Measurements from ENCODE around the gene N4BP2. TPM values are rescaled to one million over a fixed set of nuclear protein-coding genes. Genes with fewer than 3 reads are reported as not detected.

N4BP2 gene
- total RNA-seq, 1 experiment from 2014 or later, result 7.8 TPM

GRCh38 chr4:40199999-40200874 is 143.6 kb downstream of the N4BP2 start:
- Histone ChIP-seq H3K4me2 (0 out of 2 replicates have a peak overlapping the region, but pooled peaks have one; percentile 11), H3K27ac (no peak overlapping the region), H4K20me1 (ENCODE audit: insufficient read depth) (no peaks in the 10 kb centered on the region), H3K9me3 (ENCODE audit: insufficient read depth, low read depth) (no peaks in the 10 kb centered on the region), H3K4me3 (no peak overlapping the region), H2AFZ (no peak overlapping the region), H3K9me2 (ENCODE audit: insufficient read depth) (no peaks in the 10 kb centered on the region), H3F3A (ENCODE audit: insufficient read depth, low read depth) (no peaks in the 10 kb centered on the region), H3K27me3 (ENCODE audit: insufficient read depth, low read depth) (no peaks in the 10 kb centered on the region), H3K4me1 (replicated peaks; ENCODE audit: insufficient read depth) (peaks cover 8% of the 10 kb centered on the region; the same call in 1 of the 2 replicates), H3K36me3 (ENCODE audit: low read depth) (no peaks in the 10 kb centered on the region), H3K79me2 (ENCODE audit: low read depth) (no peaks in the 10 kb centered on the region)
- intact Hi-C loops (cut with micrococcal nuclease; ENCODE audit: unreplicated experiment), result no loop called here
- CTCF ChIA-PET, result no interaction called here
- no peak for DNase-seq
- POLR2A ChIA-PET (ENCODE audit: unreplicated experiment), result no interaction called here
- TF ChIP-seq EZH2 (IDR thresholded peaks at IDR 0.05; ENCODE audit: low read depth), result no peak
- no peak for TF ChIP-seq CTCF (conservative IDR thresholded peaks at IDR 0.05)
- no TSS peak for BruUV-seq (replicated peaks)

DNA sequence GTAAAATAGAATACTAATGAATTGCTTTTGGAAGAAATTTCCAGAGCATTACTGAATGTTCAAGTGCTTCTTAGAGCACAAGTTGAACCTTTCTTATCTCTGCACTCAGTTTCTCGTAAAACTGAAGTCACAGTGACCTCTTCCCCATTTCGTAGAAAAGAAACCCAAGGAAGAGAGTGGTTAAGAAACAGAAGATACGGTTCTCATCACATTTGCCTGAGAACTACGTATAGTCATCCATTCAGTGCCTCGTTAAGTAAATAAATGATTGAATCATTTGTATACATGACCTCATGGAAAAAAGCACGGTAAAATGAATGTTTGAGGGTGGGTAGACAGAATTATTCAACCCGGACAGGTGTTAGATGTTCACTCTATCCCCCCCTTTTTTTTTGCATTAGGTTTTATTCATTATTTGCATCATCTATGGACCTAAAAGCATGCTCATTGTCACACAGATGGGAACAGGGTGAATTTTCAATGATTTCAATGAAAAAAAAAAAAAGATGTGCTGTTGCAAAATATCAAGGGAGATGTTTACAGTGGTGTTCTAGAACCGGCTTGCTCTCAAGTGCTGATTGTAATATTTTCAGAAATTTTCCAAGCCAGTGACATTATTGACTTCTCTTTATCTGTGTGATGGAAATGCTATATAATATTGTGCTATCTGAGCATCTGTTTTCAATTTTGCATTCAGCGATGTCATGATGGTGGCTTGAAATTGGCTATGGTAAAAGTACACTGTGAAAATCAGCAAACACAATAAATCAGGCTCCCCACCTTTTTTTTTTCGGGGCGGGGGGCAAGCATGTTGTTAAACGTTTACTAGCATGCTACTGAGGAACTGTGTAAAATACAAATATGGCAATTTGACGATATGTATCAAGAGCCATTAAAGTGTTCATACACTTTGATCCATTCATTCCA is 144.5 kb downstream of the N4BP2 start:
- Histone ChIP-seq H3K79me2 (ENCODE audit: low read depth) (no peaks in the 10 kb centered on the region), H2AFZ (no peak overlapping the region), H3K9me2 (ENCODE audit: insufficient read depth) (no peaks in the 10 kb centered on the region), H3K36me3 (ENCODE audit: low read depth) (no peaks in the 10 kb centered on the region), H3K4me1 (replicated peaks; ENCODE audit: insufficient read depth) (peaks cover 8% of the 10 kb centered on the region; the same call in 1 of the 2 replicates), H3K27me3 (ENCODE audit: insufficient read depth, low read depth) (no peaks in the 10 kb centered on the region), H3F3A (ENCODE audit: insufficient read depth, low read depth) (no peaks in the 10 kb centered on the region), H3K9me3 (ENCODE audit: insufficient read depth, low read depth) (no peaks in the 10 kb centered on the region), H4K20me1 (ENCODE audit: insufficient read depth) (no peaks in the 10 kb centered on the region), H3K4me3 (no peak overlapping the region), H3K27ac (no peak overlapping the region), H3K4me2 (peak overlapping the region; percentile 11; the same call in 1 of the 2 replicates)
- ChIA-PET CTCF (no interaction called here), POLR2A (ENCODE audit: unreplicated experiment) (no interaction called here)
- intact Hi-C loops (cut with micrococcal nuclease; ENCODE audit: unreplicated experiment), result no loop called here
- BruUV-seq (replicated peaks), result no TSS peak
- DNase-seq, result no peak
- TF ChIP-seq CTCF (conservative IDR thresholded peaks at IDR 0.05), result no peak
- no peak for TF ChIP-seq EZH2 (IDR thresholded peaks at IDR 0.05; ENCODE audit: low read depth)

GRCh38 chr4:40201898-40202297 is 145.2 kb downstream of the N4BP2 start:
- Histone ChIP-seq H3K4me3 (no peak overlapping the region), H3K9me2 (ENCODE audit: insufficient read depth) (no peaks in the 10 kb centered on the region), H3K4me2 (no peak overlapping the region), H3K4me1 (replicated peaks; ENCODE audit: insufficient read depth) (peaks cover 8% of the 10 kb centered on the region; the same call in 1 of the 2 replicates), H3K27ac (no peak overlapping the region), H3K9me3 (ENCODE audit: insufficient read depth, low read depth) (no peaks in the 10 kb centered on the region), H3K36me3 (ENCODE audit: low read depth) (no peaks in the 10 kb centered on the region), H3K79me2 (ENCODE audit: low read depth) (no peaks in the 10 kb centered on the region), H4K20me1 (ENCODE audit: insufficient read depth) (no peaks in the 10 kb centered on the region), H3K27me3 (ENCODE audit: insufficient read depth, low read depth) (no peaks in the 10 kb centered on the region), H3F3A (ENCODE audit: insufficient read depth, low read depth) (no peaks in the 10 kb centered on the region), H2AFZ (no peak overlapping the region)
- no peak for TF ChIP-seq EZH2 (IDR thresholded peaks at IDR 0.05; ENCODE audit: low read depth)
- TF ChIP-seq CTCF (conservative IDR thresholded peaks at IDR 0.05), result no peak
- intact Hi-C loops (cut with micrococcal nuclease; ENCODE audit: unreplicated experiment), result no loop called here
- no peak for DNase-seq
- POLR2A ChIA-PET (ENCODE audit: unreplicated experiment), result no interaction called here
- BruUV-seq (replicated peaks), result no TSS peak
- CTCF ChIA-PET, result no interaction called here
